ENCODE results near the gene GLI3.

GLI3 gene

GRCh38 chr7:41928781-41929180, 308.2 kb downstream of the GLI3 start:
- no peak for DNase-seq (ENCODE audit: low read depth in 2 of 2)

- DNase-seq (ENCODE audit: low read depth in 2 of 2), result no peak
Observed at GRCh38 chr7:41928166-41928565, 308.8 kb downstream of the GLI3 start.

GRCh38 chr7:41927380-41927779, 309.6 kb downstream of the GLI3 start:
- no peak for DNase-seq (ENCODE audit: low read depth in 2 of 2)

- DNase-seq (ENCODE audit: low read depth in 2 of 2), result no peak
Observed at GRCh38 chr7:41925946-41926345, 311.1 kb downstream of the GLI3 start.

GRCh38 chr7:41924796-41925195, 312.2 kb downstream of the GLI3 start:
- no peak for DNase-seq (ENCODE audit: low read depth in 2 of 2)

- DNase-seq (ENCODE audit: low read depth in 2 of 2), result no peak
Observed at GRCh38 chr7:41922373-41922772, 314.6 kb downstream of the GLI3 start.

- DNase-seq (ENCODE audit: low read depth in 2 of 2), result no peak
Observed at GRCh38 chr7:41921453-41921981, 315.5 kb downstream of the GLI3 start.

GRCh38 chr7:41918597-41918996, 318.4 kb downstream of the GLI3 start:
- DNase-seq (ENCODE audit: low read depth in 2 of 2), result no peak

GRCh38 chr7:41916450-41916927, 320.5 kb downstream of the GLI3 start:
- DNase-seq (ENCODE audit: low read depth in 2 of 2), result no peak

GRCh38 chr7:41915871-41916270, 321.1 kb downstream of the GLI3 start:
- DNase-seq (ENCODE audit: low read depth in 2 of 2), result no peak

GRCh38 chr7:41912851-41913567, 324.0 kb downstream of the GLI3 start:
- DNase-seq (ENCODE audit: low read depth in 2 of 2), result no peak

GRCh38 chr7:41912426-41912825, 324.6 kb downstream of the GLI3 start:
- DNase-seq (ENCODE audit: low read depth in 2 of 2), result no peak

- DNase-seq (ENCODE audit: low read depth in 2 of 2), result no peak
Observed at GRCh38 chr7:41911792-41912191, 325.2 kb downstream of the GLI3 start.

Measured in stimulated activated CD4-positive, alpha-beta T cell treated with anti-CD3 and anti-CD28 coated beads, Interleukin-1b, Interleukin-23, amount 100 ng/mL, for 1 hour (primary cell).